Neural progenitor cell (in vitro differentiated cells): Measurements from ENCODE around the gene VRTN. TPM values are rescaled to one million over a fixed set of nuclear protein-coding genes. Genes with fewer than 3 reads are reported as not detected.

Experiments used
- DNase-seq: peaks from one replicate; pipeline ENCODE4 v3.0.0-alpha.2; 2016; ENCODE audit warnings: low spot score
- H2AFZ ChIP-seq: fragments of 200-600 bp; sonication (generic); replicated peaks from 2 replicates; pipeline ENCODE4 v1.6.1; 2016; ENCODE audit warnings: antibody characterized with exemption
- H3F3A ChIP-seq: fragments of 200-600 bp; sonication (generic); 2 replicates; pipeline ENCODE4 v1.6.1; 2016; ENCODE audit warnings: antibody characterized with exemption, low read depth
- H3K27ac ChIP-seq: fragments of 200-600 bp; sonication (generic); 2 replicates; pipeline ENCODE4 v1.5.1; 2016; ENCODE audit warnings: mild to moderate bottlenecking
- H3K27me3 ChIP-seq: fragments of 200-600 bp; sonication (generic); 2 replicates; pipeline ENCODE4 v1.6.1; 2016; ENCODE audit warnings: mild to moderate bottlenecking, moderate library complexity
- H3K36me3 ChIP-seq: fragments of 200-600 bp; sonication (generic); 2 replicates; pipeline ENCODE4 v1.5.1; 2016
- H3K4me1 ChIP-seq: fragments of 200-600 bp; sonication (generic); 2 replicates; pipeline ENCODE4 v1.6.1; 2016; ENCODE audit warnings: mixed run types
- H3K4me2 ChIP-seq: fragments of 200-600 bp; sonication (generic); 2 replicates; pipeline ENCODE4 v1.6.1; 2016
- H3K4me3 ChIP-seq: fragments of 200-600 bp; sonication (generic); 2 replicates; pipeline ENCODE4 v1.5.1; 2016
- H3K79me2 ChIP-seq: fragments of 200-600 bp; sonication (generic); 2 replicates; pipeline ENCODE4 v1.6.1; 2016; ENCODE audit warnings: low read depth
- H3K9ac ChIP-seq: fragments of 200-600 bp; sonication (generic); 2 replicates; pipeline ENCODE4 v1.6.1; 2016
- H3K9me3 ChIP-seq: fragments of 200-600 bp; sonication (generic); 2 replicates; pipeline ENCODE4 v1.5.1; 2016; ENCODE audit warnings: low read depth
- H4K20me1 ChIP-seq: fragments of 200-600 bp; sonication (generic); 2 replicates; pipeline ENCODE4 v1.6.1; 2016; ENCODE audit warnings: low read depth
- H3K27ac Mint-ChIP-seq: 3 replicates; pipeline ENCODE4 v1.8.0; 2021; ENCODE audit warnings: mixed read lengths
- H3K27me3 Mint-ChIP-seq: 2 replicates; pipeline ENCODE4 v1.8.0; 2022; ENCODE audit warnings: low read depth, mild to moderate bottlenecking, inconsistent platforms, moderate library complexity, mixed read lengths; ENCODE audit not compliant: insufficient read depth
- H3K36me3 Mint-ChIP-seq: 3 replicates; pipeline ENCODE4 v1.8.0; 2021; ENCODE audit warnings: mixed read lengths
- H3K4me1 Mint-ChIP-seq: 3 replicates; pipeline ENCODE4 v1.8.0; 2021; ENCODE audit warnings: mixed read lengths
- H3K4me3 Mint-ChIP-seq: 3 replicates; pipeline ENCODE4 v1.8.0; 2021; ENCODE audit warnings: mild to moderate bottlenecking, moderate library complexity, mixed read lengths
- H3K9me3 Mint-ChIP-seq: 3 replicates; pipeline ENCODE4 v1.8.0; 2020; ENCODE audit warnings: mixed read lengths
- EZH2 ChIP-seq: fragments of 200-600 bp; sonication (generic); IDR thresholded peaks from 2 replicates; pipeline ENCODE4 v1.6.1; 2017; ENCODE audit warnings: antibody characterized with exemption, mild to moderate bottlenecking, moderate library complexity
- EZH2phosphoT487 ChIP-seq: fragments of 200-600 bp; sonication (generic); IDR thresholded peaks from 2 replicates; pipeline ENCODE4 v1.6.1; 2017; ENCODE audit warnings: antibody characterized with exemption
- total RNA-seq: library from RNA; depleted of rRNA; stranded (reverse); fragments of >200 nt; gene quantifications from 2 replicates; pipeline ENCODE4 v1.2.3, GENCODE V29; 2015; ENCODE audit warnings: low replicate concordance
- TF ChIP-seq, protein P1 (sequence below): fragments of 200-600 bp; sonication (generic); IDR thresholded peaks from 2 replicates; pipeline ENCODE4 v1.5.1; 2017; ENCODE audit warnings: antibody characterized with exemption, mild to moderate bottlenecking

Gene VRTN
- total RNA-seq, 1 donor from 2014 or later = 7.9 TPM

DNA sequence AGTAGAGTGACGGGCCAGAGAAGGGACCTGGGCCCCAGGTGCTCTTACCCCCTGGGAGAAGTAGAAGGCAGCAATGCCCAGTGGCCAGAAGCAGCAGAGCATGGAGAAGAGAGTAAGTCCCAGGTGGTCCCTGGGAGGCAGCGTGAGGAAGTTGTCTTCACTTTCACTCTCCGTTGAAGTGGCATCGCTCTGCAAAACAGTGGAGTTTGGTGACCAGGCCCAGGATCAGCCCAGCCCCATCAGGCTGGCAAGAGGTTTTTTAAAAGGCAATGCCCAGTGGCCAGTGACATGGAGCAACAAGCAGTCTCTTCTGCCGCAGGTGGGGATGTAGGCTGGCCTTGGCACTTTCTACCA lies 59.5 kb downstream of the VRTN start:
- Histone ChIP-seq H3K4me3 (no peak overlapping the region), H2AFZ (no peak overlapping the region), H3K27ac (no peak overlapping the region), H3K27me3 (no peaks in the 10 kb centered on the region), H3K36me3 (no peaks in the 10 kb centered on the region), H3K79me2 (no peaks in the 10 kb centered on the region), H3K9ac (no peak overlapping the region), H3F3A (no peaks in the 10 kb centered on the region), H3K4me1 (peaks cover 5% of the 10 kb centered on the region), H3K9me3 (no peaks in the 10 kb centered on the region), H3K4me2 (no peak overlapping the region), H4K20me1 (no peaks in the 10 kb centered on the region)
- peaks cover 3% of the 10 kb centered on the region for H3K27me3 Mint-ChIP-seq
- H3K4me1 Mint-ChIP-seq = peaks cover 8% of the 10 kb centered on the region
- H3K9me3 Mint-ChIP-seq = no peaks in the 10 kb centered on the region
- H3K27ac Mint-ChIP-seq = no peak overlapping the region
- H3K36me3 Mint-ChIP-seq = no peaks in the 10 kb centered on the region
- TF ChIP-seq, protein P1, sequence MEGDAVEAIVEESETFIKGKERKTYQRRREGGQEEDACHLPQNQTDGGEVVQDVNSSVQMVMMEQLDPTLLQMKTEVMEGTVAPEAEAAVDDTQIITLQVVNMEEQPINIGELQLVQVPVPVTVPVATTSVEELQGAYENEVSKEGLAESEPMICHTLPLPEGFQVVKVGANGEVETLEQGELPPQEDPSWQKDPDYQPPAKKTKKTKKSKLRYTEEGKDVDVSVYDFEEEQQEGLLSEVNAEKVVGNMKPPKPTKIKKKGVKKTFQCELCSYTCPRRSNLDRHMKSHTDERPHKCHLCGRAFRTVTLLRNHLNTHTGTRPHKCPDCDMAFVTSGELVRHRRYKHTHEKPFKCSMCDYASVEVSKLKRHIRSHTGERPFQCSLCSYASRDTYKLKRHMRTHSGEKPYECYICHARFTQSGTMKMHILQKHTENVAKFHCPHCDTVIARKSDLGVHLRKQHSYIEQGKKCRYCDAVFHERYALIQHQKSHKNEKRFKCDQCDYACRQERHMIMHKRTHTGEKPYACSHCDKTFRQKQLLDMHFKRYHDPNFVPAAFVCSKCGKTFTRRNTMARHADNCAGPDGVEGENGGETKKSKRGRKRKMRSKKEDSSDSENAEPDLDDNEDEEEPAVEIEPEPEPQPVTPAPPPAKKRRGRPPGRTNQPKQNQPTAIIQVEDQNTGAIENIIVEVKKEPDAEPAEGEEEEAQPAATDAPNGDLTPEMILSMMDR = no peak
- TF ChIP-seq EZH2 (no peak), EZH2phosphoT487 (no peak)
- no peak for DNase-seq
- no peak overlapping the region for H3K4me3 Mint-ChIP-seq

DNA sequence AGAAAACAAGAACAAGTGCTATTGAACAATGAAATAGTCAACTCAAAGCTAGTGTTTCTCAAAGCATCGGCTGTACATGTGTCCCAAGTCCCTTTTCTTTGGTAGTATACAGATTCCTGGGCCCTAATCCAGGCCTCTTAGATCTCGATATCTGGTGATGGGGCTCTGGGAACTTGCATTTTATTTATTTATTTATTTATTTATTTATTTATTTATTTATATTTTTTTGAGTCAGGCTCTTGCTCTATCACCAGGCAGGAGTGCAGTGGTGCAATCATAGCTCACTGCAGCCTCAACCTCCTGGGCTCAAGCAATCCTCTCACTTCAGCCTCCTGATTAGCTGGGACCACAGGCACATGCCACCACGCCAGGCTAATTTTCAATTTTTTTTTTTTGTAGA lies 60.6 kb downstream of the VRTN start:
- no peak overlapping the region for H3K4me3 Mint-ChIP-seq
- no peaks in the 10 kb centered on the region for H3K9me3 Mint-ChIP-seq
- no peaks in the 10 kb centered on the region for H3K36me3 Mint-ChIP-seq
- peaks cover 17% of the 10 kb centered on the region for H3K4me1 Mint-ChIP-seq
- DNase-seq = no peak
- Histone ChIP-seq H3K27ac (no peak overlapping the region), H3K4me1 (peaks cover 12% of the 10 kb centered on the region), H3K27me3 (no peaks in the 10 kb centered on the region), H2AFZ (no peak overlapping the region), H3K9me3 (no peaks in the 10 kb centered on the region), H3K79me2 (no peaks in the 10 kb centered on the region), H3K9ac (no peak overlapping the region), H3F3A (peaks cover 2% of the 10 kb centered on the region), H4K20me1 (no peaks in the 10 kb centered on the region), H3K4me3 (no peak overlapping the region), H3K4me2 (no peak overlapping the region), H3K36me3 (no peaks in the 10 kb centered on the region)
- no peak for TF ChIP-seq EZH2phosphoT487
- no peak for TF ChIP-seq EZH2
- TF ChIP-seq, protein P1 = no peak
- H3K27me3 Mint-ChIP-seq = peaks cover 3% of the 10 kb centered on the region
- no peak overlapping the region for H3K27ac Mint-ChIP-seq

DNA sequence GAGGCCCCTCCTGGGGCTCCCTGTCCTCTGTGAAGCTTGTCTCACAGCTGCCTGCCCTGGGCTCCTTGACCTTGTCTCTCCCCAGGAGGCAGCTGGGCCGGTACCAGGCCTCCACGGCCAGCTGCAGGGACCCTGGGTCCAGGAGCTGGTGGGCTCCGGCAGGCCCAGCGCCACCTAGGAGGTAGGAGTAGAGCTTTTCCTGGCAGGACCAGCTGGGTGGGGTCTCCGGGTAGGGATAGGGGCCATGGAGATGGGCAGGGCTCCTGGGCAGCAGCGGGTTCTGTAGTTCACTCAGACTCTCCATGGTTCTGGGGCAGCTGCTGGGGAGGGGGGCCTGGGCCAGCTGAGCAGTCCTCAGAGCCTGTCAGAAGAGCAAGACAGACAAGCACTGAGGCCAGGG lies 61.2 kb downstream of the VRTN start:
- Mint-ChIP-seq H3K4me1 (peaks cover 20% of the 10 kb centered on the region), H3K27me3 (peaks cover 3% of the 10 kb centered on the region), H3K27ac (no peak overlapping the region), H3K4me3 (no peak overlapping the region), H3K9me3 (no peaks in the 10 kb centered on the region), H3K36me3 (no peaks in the 10 kb centered on the region)
- H3K79me2 ChIP-seq = no peaks in the 10 kb centered on the region
- no peak for DNase-seq
- H4K20me1 ChIP-seq = no peaks in the 10 kb centered on the region
- H3K4me1 ChIP-seq = peaks cover 17% of the 10 kb centered on the region
- no peaks in the 10 kb centered on the region for H3K36me3 ChIP-seq
- H3K4me2 ChIP-seq = no peak overlapping the region
- H3K4me3 ChIP-seq = no peak overlapping the region
- TF ChIP-seq EZH2phosphoT487 = no peak
- TF ChIP-seq, protein P1 = no peak
- TF ChIP-seq EZH2 = no peak
- no peak overlapping the region for H2AFZ ChIP-seq
- peaks cover 8% of the 10 kb centered on the region for H3F3A ChIP-seq
- no peak overlapping the region for H3K9ac ChIP-seq
- no peaks in the 10 kb centered on the region for H3K9me3 ChIP-seq
- H3K27me3 ChIP-seq = no peaks in the 10 kb centered on the region
- H3K27ac ChIP-seq = no peak overlapping the region

Other genes starting within 250 kb of the VRTN start
- gene VSX2, start 109.0 kb upstream of the VRTN start, total RNA-seq = 0.51 and 1.3 TPM in 2 replicates
- 66.6 and 110 TPM in 2 replicates for gene ABCD4, start 45.5 kb upstream of the VRTN start, total RNA-seq
- 0.40 TPM in 1 of 2 replicates, not detected in the other for gene SYNDIG1L, start 77.7 kb downstream of the VRTN start, total RNA-seq
- gene NPC2, start 144.8 kb downstream of the VRTN start, total RNA-seq = 371 and 405 TPM in 2 replicates
- gene ISCA2, start 145.3 kb downstream of the VRTN start, total RNA-seq = 45.5 and 47.0 TPM in 2 replicates